Umbilical cord (tissue), 2 donors: ENCODE results near the gene PLCG1. TPM values are rescaled to one million over a fixed set of nuclear protein-coding genes. Genes with fewer than 3 reads are reported as not detected.

ENCODE experiments used
- DNase-seq: peaks from one replicate; pipeline ENCODE4 v3.0.0-alpha.2; 2015; ENCODE audit warnings: low spot score
- total RNA-seq: library from RNA; depleted of rRNA; stranded (reverse); fragments of >200 nt; gene quantifications from one replicate; pipeline ENCODE4 v1.2.3, GENCODE V29; 2014; ENCODE audit warnings: low replicate concordance; ENCODE audit not compliant: insufficient read depth

Gene PLCG1
- total RNA-seq, 1 donor from 2014 or later, result 39.5 TPM

- DNase-seq, result no peak
Measured at GRCh38 chr20:41142245-41142644, 4.9 kb downstream of the PLCG1 start.

DNA sequence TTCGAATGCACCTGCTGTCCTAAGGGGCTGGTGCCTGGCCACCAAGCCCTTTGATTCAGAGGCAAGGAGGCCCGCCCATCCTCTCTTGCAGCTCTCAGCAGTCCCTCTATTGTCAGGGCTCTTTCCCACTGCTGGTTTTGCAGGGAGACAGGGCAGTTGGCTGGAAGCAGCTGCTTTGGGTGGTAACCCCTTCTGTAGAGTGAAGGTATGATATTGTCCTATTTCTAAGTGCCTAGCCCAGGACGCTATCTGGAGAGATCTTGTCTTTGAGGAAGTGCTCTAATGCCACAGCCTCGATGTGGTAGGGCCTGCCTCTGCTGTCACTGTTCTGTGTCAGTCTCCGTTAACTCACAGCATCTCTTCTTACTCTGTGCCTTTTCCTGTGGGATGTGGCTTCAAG, 5.6 kb downstream of the PLCG1 start:
- DNase-seq, result no peak

- DNase-seq, result no peak
Measured at GRCh38 chr20:41143354-41143753, 6.0 kb downstream of the PLCG1 start.

- DNase-seq, result no peak
Measured at GRCh38 chr20:41145317-41145716, 8.0 kb downstream of the PLCG1 start.

GRCh38 chr20:41145821-41146620, 8.7 kb downstream of the PLCG1 start:
- no peak for DNase-seq

DNA sequence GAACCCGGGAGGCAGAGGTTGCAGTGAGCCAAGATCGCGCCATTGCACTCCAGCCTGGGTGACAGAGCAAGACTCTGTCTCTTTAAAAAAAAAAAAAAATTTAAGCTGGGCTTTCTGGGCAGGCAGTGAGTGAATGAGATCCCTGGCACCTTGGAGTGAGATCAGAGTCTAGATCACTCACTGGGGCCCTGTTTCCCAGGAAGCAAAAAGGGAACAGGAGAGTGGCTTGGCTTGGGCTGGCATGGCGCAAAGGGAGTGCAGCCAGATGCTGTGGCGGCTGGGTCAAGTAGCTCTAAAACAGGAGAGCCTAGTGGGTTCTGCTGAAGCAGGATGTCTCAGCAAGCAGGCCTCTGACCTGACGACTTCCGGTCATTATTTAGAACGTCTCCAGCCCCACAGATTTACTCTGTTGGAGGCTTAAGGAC, 10.4 kb downstream of the PLCG1 start:
- no peak for DNase-seq

DNA sequence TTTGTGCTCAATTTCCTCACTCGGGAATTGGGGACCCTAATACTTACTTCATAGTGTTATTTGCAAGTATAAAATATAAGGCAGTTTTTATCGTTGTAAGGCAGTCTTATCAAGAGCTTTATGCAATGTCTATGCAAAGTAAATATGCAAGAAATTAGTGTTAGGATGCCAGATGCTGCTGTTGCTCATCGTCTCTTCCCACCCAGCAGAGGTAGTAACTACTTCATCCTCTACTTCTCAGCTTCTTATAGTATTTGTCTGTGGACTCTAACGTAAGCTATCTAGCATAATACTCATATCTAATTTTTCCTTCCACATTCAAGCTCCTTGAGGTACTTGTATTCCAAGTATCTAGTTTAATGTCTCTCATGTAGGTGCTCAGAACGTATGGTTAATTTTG, 11.6 kb downstream of the PLCG1 start:
- DNase-seq, result no peak

DNA sequence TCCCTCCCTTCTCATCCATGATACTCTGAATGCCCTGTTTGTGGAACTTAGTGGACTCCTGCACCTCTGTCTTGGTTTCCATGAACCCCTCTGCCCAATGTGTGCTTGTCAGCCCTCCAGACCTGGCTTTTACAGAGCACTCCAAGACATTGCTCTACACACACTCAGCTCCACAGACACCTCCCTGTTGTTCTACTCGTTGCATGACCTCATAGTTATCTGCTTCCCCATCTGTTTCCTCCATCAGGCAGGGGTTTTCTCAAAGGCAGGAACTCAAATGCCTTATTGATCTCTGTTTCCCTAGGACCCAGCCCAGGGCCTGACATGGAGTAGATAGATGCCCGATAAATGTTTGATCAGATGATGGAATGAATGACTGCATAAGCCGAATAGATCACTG, 13.3 kb downstream of the PLCG1 start:
- DNase-seq, result no peak

GRCh38 chr20:41151134-41151869, 14.0 kb downstream of the PLCG1 start:
- DNase-seq, result no peak

- no peak for DNase-seq
Measured at GRCh38 chr20:41152108-41152757, 14.9 kb downstream of the PLCG1 start.

GRCh38 chr20:41154436-41155176, 17.3 kb downstream of the PLCG1 start:
- DNase-seq, result peak; percentile 74

DNA sequence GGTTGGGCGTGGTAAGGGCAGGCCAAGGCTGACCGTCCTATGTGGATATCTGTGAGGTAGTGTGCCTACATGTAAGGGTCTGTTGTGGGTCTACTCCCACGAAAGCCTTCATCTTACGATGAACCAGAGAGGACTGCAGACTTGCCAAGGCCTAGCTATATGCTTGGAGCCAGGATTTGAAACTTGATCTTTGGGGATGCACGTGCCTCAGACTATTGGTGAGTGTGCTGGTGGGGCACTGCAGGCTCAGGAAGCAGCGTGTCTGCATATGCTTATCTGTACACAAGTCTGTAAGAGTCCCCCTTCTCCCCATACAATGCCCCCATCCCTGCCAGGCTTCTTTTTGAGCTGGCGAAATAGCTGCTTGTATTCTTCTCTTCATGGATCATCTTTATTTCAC, 17.9 kb downstream of the PLCG1 start:
- DNase-seq, result no peak

DNA sequence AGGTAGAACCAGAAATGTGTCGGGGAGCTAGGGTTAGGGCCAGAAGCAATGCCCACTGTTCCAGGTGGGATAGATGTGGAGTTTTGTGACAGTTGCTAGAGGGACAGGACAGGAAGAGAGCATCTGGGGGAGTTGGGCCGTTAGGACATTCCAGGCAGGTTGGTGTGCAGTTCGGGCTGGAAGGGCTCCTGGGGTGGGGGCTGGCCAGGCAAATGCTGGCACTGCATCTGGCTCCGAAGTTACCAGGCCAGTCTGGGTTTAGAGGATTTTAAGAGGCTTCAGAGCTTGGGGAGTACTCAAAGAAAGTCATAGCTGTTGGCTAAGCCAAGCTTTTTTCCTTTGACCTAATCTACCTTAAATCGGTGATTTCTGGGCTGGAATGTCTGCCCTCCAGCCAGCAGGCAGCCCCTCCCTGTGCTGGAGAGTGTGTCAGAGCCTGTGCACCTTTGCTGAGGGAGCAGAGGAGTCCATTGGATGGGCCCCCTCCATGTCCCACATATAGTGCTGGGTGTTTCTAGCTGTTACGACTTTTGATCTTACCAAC, 20.8 kb downstream of the PLCG1 start:
- DNase-seq, result no peak

DNA sequence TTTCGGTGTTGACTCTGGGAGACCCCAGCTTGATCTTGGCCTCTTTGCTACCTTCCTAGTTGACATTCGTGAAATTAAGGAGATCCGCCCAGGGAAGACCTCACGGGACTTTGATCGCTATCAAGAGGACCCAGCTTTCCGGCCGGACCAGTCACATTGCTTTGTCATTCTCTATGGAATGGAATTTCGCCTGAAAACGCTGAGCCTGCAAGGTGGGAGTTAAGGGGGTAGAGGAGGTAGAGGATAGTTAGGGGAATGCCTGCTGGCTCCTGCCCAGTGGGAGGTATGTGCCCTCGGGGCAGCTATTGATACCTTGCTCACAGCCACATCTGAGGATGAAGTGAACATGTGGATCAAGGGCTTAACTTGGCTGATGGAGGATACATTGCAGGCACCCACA, 22.2 kb downstream of the PLCG1 start:
- DNase-seq, result no peak

DNA sequence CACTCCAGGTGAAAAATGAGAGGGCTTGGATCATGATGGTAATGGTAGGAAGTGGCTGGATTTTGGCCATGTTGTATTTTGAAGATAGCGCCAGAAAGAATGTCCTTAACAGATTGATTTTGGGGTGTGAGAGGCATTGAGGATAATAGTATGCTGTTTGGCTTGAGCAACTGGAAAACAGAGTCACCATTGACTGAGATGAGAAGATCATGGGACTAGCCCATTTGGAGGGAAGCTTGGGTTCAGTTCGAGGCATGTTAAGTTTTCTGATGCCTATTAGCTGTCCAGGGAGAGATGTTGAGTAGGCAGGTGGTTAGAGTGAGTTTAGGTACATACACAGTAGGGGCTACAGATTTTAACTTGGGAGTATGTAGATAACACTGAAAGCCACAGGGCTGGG, 23.3 kb downstream of the PLCG1 start:
- DNase-seq, result no peak

DNA sequence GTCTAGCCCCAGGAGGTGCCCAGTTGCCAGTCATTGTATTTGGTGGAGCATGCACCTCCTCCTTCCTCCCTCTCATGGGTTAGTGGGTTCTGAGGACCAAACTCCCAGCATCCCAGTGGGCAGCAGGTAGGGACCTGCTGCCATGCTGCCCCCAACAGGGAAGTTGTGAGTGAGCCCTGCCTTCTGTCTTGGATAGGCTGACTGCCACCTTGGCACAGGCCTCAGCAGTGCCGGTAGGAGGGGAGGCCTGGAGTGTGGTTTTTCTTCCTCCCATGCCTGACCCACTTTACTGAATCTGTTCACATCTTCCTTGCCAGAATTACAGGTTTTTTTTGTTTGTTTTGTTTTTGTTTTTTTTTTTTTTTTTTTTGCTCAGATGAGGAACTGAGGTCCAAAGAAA, 24.5 kb downstream of the PLCG1 start:
- DNase-seq, result no peak

- DNase-seq, result no peak
Measured at GRCh38 chr20:41162396-41162795, 25.1 kb downstream of the PLCG1 start.

- DNase-seq, result no peak
Measured at GRCh38 chr20:41163821-41164220, 26.5 kb downstream of the PLCG1 start.

GRCh38 chr20:41165001-41165882, 27.9 kb downstream of the PLCG1 start:
- DNase-seq, result no peak
